ENCODE results near the gene SFRP4. TPM values are rescaled to one million over a fixed set of nuclear protein-coding genes. Genes with fewer than 3 reads are reported as not detected.
A peak's percentile ranks its signal among the peaks of the same experiment; 100 is the strongest.

SFRP4 gene
- total and polyA plus RNA-seq, 5 experiments from 2014 or later, result not detected

DNA sequence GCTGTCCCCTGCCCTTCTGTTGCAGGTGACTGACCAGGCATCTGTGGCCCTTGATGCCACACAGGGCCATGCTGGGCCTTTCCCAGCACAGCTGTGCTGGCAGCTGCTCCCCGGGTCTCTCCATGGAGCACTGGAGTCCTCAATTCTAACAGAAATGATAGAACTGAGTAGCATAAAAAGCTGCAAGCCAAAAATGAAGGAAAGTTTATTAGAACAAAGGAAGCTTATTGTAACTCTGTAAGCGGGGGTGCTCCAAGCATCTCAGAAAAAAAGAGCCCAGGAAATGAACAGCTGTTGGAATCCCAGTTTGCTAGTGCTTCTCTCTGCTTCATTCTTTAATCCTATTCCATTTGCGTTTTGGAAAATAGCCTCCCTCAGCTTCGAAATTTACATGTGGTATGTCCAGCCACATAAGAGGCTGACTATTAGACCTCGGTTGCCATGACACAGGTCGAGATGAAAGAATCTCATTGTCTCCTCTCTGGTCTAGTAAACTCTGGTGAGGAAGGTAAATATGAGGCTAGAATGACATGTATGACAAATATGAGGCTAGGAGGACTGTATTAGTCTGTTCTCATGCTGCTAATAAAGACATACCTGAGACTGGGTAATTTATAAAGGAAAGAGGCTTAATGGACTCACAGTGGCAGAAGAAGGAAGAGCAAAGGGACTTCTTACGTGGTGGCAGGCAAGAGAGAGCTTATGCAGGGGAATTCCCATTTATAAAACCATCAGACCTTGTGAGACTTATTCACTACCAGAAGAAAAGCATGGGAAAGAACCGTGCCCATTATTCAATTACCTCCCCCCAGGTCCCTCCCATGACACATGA lies 27.5 kb upstream of the SFRP4 start:
- POLR2A ChIA-PET, result no interaction called here
- no peaks in the 10 kb centered on the region for H3K4me1 Mint-ChIP-seq
- no peak overlapping the region for H3K4me3 Mint-ChIP-seq
- ATAC-seq, result no peak
- no peaks in the 10 kb centered on the region for H3K27me3 Mint-ChIP-seq
- H3K27ac Mint-ChIP-seq, result no peak overlapping the region
- DNase-seq, result no peak
- H3K36me3 Mint-ChIP-seq, result no peaks in the 10 kb centered on the region
- H3K9me3 Mint-ChIP-seq, result peaks cover 0 to 2% (median 0%) of the 10 kb centered on the region in 9 donors

DNA sequence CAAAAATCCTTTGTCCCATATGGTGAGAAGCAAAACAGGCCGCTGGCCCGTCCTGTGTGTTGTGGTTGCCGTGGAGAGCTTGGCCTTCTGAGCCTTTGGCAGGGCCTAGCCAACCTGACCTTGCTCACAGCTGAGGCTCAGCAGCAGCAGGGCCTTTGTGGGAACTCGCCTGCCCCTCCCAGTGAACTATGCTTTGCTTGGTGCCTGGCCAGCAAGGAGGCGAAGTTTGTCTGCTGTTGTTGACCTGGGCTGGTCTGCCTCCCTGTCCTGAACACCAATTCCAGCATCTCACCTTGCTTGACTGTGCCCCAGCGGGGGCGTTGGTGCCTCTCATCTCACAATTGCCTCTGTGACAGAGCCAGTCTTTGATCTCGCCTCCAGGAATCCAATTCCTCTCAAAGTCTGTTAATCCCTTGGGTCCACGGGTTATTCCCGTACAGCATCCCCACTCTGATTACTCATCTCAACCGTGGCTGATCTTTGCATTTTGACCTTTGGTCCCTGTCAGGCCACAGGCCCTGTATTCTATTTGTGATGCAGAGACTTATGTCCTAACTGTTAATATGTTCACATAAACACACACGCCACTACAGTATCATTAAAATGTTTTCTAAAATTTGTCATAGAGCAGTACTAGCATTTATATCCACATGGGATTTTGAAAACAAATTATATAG lies 26.5 kb upstream of the SFRP4 start:
- H3K27me3 Mint-ChIP-seq, result no peaks in the 10 kb centered on the region
- H3K4me1 Mint-ChIP-seq, result no peaks in the 10 kb centered on the region
- POLR2A ChIA-PET, result no interaction called here
- DNase-seq, result no peak
- no peaks in the 10 kb centered on the region for H3K36me3 Mint-ChIP-seq
- H3K27ac Mint-ChIP-seq, result no peak overlapping the region
- peaks cover 0 to 6% (median 0%) of the 10 kb centered on the region in 9 donors for H3K9me3 Mint-ChIP-seq
- no peak for ATAC-seq
- no peak overlapping the region for H3K4me3 Mint-ChIP-seq

DNA sequence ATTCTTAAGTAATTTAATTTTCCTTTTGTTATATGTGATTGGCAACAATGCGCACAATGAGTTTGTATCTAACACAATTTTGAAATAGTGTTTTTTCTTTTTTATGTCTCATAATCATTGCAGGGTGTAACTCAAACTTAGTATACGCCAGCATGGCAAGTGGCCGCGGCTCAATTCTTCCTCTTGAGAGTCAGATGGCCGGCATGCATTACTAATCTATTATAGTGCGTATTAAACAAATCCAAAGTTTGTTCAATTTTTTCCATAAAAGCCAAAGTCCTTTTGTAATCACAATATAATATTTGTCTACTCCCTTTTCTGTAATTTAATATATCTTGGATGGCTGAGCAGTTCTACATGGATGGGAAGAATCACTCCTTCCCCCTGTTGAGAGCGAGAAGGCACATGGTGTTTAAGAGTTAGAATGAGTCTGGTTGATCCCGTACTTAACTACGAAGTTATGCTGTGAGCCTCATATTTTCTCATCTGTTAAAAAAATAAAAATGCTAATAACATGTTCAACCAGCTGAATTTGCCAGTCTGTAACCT lies 16.5 kb upstream of the SFRP4 start:
- POLR2A ChIA-PET, result interaction anchor here (0.7 kb wide), 2 partner anchors 56 to 952 kb away, joined by 4 read pairs; no protein-coding TSS in a partner anchor
- Mint-ChIP-seq H3K36me3 (peaks cover 0 to 5% (median 0%) of the 10 kb centered on the region in 3 donors), H3K9me3 (peaks cover 0 to 16% (median 13%) of the 10 kb centered on the region in 9 donors), H3K4me3 (no peak overlapping the region), H3K27me3 (no peaks in the 10 kb centered on the region), H3K4me1 (no peaks in the 10 kb centered on the region), H3K27ac (no peak overlapping the region)
- no peak for DNase-seq
- no peak for ATAC-seq

DNA sequence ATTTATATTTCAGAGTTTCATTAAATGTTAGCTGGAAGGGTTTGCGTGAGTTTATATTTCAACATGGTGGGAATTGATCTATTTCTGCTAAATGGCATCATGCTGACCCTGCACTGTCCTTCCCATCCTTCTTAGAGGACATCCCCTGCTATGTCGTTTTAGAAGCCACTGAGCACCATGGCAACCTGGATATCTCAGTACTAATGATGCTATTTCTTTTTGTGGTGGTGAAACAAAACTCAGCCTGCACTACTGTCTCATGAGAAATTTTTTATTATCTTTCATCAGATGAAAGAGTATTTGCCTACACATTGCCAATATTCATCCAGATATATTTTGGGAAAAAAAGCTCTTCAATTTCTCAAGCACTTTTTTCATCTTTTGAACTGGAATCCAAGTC lies 15.9 kb upstream of the SFRP4 start:
- H3K4me1 Mint-ChIP-seq, result no peaks in the 10 kb centered on the region
- H3K27me3 Mint-ChIP-seq, result no peaks in the 10 kb centered on the region
- DNase-seq (no peak), ATAC-seq (no peak)
- H3K9me3 Mint-ChIP-seq, result peaks cover 0 to 15% (median 13%) of the 10 kb centered on the region in 9 donors
- H3K36me3 Mint-ChIP-seq, result peaks cover 0 to 5% (median 0%) of the 10 kb centered on the region in 3 donors
- POLR2A ChIA-PET, result no interaction called here
- H3K27ac Mint-ChIP-seq, result no peak overlapping the region
- no peak overlapping the region for H3K4me3 Mint-ChIP-seq

DNA sequence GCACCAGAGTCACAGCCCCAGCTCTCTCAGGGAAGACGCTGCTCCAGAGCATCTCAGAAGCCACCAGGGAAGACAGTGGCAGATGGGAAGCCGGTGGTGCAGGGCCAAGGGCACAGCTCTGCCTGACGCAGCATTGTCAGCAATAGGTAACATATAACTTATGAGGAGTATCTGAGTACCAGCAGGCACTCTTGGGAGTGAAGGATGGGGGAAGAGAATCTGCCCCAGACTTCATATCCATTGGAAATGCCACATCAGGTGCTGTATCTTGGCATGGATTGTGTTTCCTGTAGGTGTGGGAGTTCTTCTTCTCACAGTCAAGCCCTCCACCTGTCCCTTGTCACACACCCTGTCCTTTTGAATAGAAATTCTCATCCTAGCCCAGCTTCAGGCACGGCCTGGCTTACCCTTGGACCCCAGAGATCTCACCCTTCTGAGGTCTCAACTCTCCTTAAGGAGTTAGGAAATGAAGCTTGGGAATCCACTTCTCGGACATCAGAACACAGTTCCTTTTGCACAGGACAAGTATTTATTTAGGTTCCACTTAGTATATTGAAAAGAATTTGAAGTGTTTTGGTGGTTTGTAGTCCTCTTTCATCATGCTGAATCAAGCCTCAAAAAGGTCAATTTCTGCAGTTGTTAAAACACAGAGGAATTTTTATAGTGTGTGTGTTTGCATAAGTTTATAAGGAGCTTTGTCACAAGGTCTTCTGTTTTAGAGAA lies 13.8 kb upstream of the SFRP4 start:
- ATAC-seq, result no peak
- peaks cover 0 to 7% (median 0%) of the 10 kb centered on the region in 3 donors for H3K36me3 Mint-ChIP-seq
- H3K4me1 Mint-ChIP-seq, result no peaks in the 10 kb centered on the region
- no peak overlapping the region for H3K27ac Mint-ChIP-seq
- no peak overlapping the region for H3K4me3 Mint-ChIP-seq
- H3K27me3 Mint-ChIP-seq, result no peaks in the 10 kb centered on the region
- no peak for DNase-seq
- POLR2A ChIA-PET, result no interaction called here
- peaks cover 0 to 9% (median 0%) of the 10 kb centered on the region in 9 donors for H3K9me3 Mint-ChIP-seq

DNA sequence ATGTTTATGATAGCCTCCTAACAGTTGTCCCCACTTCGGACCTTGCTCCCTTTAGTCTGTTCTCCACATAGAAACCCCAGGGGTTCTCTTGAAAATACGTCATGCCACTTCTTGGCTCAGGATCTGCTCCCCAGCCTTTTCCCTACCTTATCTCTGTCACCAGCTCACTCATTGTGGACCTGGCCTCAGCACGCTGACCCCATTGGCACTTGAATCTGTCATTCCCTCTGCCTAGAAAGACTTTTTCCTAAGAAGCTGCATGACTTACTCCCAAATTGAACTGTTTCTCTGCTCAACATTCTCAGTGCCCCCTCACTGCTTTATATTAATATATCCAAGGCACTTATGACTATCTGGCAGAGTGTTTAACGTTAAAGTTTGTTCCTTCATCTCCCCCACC lies 12.3 kb upstream of the SFRP4 start:
- POLR2A ChIA-PET, result no interaction called here
- H3K27me3 Mint-ChIP-seq, result peaks cover 0 to 9% (median 2%) of the 10 kb centered on the region in 5 donors
- no peak overlapping the region for H3K4me3 Mint-ChIP-seq
- no peaks in the 10 kb centered on the region for H3K4me1 Mint-ChIP-seq
- H3K9me3 Mint-ChIP-seq, result peaks cover 0 to 12% (median 6%) of the 10 kb centered on the region in 9 donors
- H3K27ac Mint-ChIP-seq, result no peak overlapping the region
- DNase-seq (no peak), ATAC-seq (no peak)
- peaks cover 0 to 10% (median 0%) of the 10 kb centered on the region in 3 donors for H3K36me3 Mint-ChIP-seq

DNA sequence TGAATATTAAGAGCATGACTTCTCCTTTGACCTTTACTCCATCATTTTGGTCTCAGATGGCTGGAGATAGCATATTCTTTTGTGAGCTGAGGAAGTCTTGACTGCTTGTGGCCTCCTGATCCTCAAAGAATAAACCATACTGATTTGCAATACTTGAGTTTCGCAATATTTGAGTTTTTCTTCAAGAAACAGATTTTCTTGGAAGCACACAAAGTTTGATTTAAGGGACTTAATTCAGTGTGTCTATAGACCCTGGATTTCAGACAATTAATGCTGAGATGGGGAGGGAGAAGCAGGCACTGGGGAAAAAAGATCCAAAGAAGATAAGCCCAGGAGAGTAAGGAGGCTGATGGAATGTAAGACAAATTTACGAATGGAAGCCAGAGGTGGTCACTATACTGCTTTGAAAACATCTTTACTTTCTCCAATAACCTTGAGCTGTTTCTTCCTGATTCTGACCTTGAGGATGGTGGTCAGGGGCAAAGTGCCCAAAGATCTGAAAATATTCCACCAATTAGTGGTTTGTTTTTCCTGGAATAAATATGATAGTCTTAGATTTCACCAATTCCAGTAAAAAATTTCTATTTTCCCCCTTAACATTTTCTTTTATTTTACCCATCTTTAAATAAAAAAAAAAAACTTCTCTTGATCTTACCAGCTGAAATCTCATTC lies 11.3 kb upstream of the SFRP4 start:
- no peak overlapping the region for H3K4me3 Mint-ChIP-seq
- H3K27ac Mint-ChIP-seq, result no peak overlapping the region
- DNase-seq (no peak), ATAC-seq (no peak)
- peaks cover 0 to 10% (median 5%) of the 10 kb centered on the region in 3 donors for H3K36me3 Mint-ChIP-seq
- H3K9me3 Mint-ChIP-seq, result peaks cover 0 to 18% (median 7%) of the 10 kb centered on the region in 9 donors
- POLR2A ChIA-PET, result no interaction called here
- H3K27me3 Mint-ChIP-seq, result peaks cover 6 to 16% (median 9%) of the 10 kb centered on the region in 5 donors
- H3K4me1 Mint-ChIP-seq, result no peaks in the 10 kb centered on the region

DNA sequence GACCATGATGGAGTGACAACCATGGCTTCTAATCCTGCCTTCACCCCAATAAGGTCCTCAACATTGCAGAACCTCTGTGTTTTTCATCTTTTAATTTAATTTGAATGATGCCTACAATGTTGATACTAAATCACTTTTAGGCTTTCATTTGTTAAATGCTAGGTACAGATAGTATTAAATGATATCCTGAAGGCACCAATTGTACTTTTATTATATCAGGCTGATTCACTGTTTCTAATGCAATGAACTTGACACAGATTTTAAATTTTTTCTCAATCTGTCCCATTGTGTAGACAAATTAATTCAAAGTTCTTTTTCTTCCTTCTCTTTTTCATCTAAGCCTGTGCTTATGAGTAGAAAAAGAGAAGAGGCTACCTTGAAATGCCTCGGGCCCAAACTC lies 9.0 kb upstream of the SFRP4 start:
- POLR2A ChIA-PET, result no interaction called here
- Mint-ChIP-seq H3K9me3 (peaks cover 0 to 18% (median 7%) of the 10 kb centered on the region in 9 donors), H3K4me1 (peaks cover 1 to 8% (median 5%) of the 10 kb centered on the region in 4 donors), H3K36me3 (peaks cover 0 to 10% (median 6%) of the 10 kb centered on the region in 3 donors), H3K27me3 (peaks cover 13 to 28% (median 20%) of the 10 kb centered on the region in 5 donors), H3K27ac (no peak overlapping the region), H3K4me3 (no peak overlapping the region)
- DNase-seq (no peak), ATAC-seq (no peak)

DNA sequence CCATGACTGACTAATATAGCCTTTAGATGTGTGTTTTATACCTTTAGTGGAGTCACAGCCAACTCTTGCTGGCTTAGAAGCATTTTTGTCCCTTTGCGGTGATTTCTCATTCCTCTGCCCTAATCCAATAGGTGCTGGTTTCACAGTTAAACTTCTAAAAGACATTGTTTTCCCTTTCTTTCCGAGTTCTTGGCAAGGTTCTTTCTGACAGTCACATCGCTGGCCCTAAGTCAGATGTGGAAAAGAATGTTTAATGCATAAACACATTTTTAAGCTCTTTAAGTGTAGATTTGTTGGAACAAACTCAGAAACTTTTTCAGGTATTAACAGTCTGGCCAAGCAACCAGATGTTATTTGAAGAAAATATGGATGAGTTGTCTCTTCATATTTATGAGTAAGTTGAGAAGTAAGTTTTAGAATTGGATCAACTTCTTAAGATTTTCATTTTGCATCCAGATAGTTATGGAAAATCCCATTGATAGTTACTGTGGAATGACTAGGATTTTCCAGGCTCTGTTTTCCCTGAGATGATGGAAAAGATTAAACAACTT lies 7.9 kb upstream of the SFRP4 start:
- no peak overlapping the region for H3K4me3 Mint-ChIP-seq
- POLR2A ChIA-PET, result no interaction called here
- no peak for DNase-seq
- H3K36me3 Mint-ChIP-seq, result peaks cover 0 to 10% (median 6%) of the 10 kb centered on the region in 3 donors
- no peak overlapping the region for H3K27ac Mint-ChIP-seq
- peaks cover 0 to 18% (median 7%) of the 10 kb centered on the region in 9 donors for H3K9me3 Mint-ChIP-seq
- peaks cover 22 to 37% (median 29%) of the 10 kb centered on the region in 5 donors for H3K27me3 Mint-ChIP-seq
- H3K4me1 Mint-ChIP-seq, result peaks cover 1 to 14% (median 11%) of the 10 kb centered on the region in 4 donors
- no peak for ATAC-seq

DNA sequence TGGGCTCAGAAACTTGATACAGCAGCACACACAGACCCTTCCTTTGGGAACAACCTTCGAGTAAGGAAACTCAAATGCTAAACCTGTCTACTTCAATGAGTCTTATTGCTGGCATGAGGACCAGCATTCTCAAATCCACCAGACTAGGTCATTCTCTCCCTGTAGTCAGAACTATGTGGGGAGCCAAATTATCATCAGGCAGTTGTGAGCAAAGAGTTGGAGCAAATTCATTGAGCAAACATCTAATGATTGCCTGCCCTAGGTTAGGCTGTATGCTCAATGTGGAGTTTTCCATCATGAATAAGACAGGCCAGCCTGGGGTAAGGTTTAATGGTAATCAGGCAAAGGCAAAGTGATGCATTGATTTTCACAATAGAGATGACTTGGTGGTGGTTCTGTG lies 7.4 kb upstream of the SFRP4 start:
- Mint-ChIP-seq H3K9me3 (peaks cover 0 to 18% (median 7%) of the 10 kb centered on the region in 9 donors), H3K27ac (no peak overlapping the region), H3K4me3 (no peak overlapping the region), H3K4me1 (peaks cover 4 to 14% (median 11%) of the 10 kb centered on the region in 4 donors), H3K36me3 (peaks cover 0 to 10% (median 6%) of the 10 kb centered on the region in 3 donors), H3K27me3 (peaks cover 27 to 42% (median 35%) of the 10 kb centered on the region in 5 donors)
- POLR2A ChIA-PET, result no interaction called here
- DNase-seq, result no peak
- no peak for ATAC-seq

DNA sequence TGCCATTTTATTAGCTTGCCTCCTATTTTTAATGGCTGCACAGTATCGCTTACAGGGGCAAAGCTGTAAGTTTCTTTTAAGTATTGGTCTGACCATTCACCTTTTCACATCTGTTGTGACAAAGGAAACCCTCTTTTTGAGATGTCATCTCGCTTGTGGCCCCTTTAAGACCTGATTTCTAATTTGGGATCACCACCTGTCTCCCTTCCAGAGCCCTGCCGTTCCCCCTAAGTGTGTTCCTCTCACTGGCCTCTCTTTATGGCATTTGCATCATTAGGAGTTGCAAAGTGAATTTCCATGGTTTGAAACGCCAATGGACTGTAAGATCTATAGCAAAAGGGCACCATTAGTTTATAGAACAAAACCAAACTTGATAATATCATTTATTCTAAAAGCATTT lies 5.3 kb upstream of the SFRP4 start:
- ATAC-seq (no peak), DNase-seq (no peak)
- Mint-ChIP-seq H3K36me3 (peaks cover 0 to 10% (median 6%) of the 10 kb centered on the region in 3 donors), H3K27me3 (peaks cover 33 to 61% (median 45%) of the 10 kb centered on the region in 5 donors), H3K4me1 (peaks cover 9 to 22% (median 19%) of the 10 kb centered on the region in 4 donors), H3K27ac (no peak overlapping the region), H3K9me3 (peaks cover 0 to 18% (median 7%) of the 10 kb centered on the region in 9 donors), H3K4me3 (peak overlapping the region in 8 of 10 donors; percentile 25 to 80 (median 60))
- POLR2A ChIA-PET, result no interaction called here

All from naive thymus-derived CD8-positive, alpha-beta T cell (primary cell).